ENCODE data around the gene MEMO1. TPM values are rescaled to one million over a fixed set of nuclear protein-coding genes. Genes with fewer than 3 reads are reported as not detected.
A peak's percentile ranks its signal among the peaks of the same experiment; 100 is the strongest.

MEMO1 gene
- total RNA-seq, 2 donors from 2014 or later = 40.2 to 52.0 TPM

DNA sequence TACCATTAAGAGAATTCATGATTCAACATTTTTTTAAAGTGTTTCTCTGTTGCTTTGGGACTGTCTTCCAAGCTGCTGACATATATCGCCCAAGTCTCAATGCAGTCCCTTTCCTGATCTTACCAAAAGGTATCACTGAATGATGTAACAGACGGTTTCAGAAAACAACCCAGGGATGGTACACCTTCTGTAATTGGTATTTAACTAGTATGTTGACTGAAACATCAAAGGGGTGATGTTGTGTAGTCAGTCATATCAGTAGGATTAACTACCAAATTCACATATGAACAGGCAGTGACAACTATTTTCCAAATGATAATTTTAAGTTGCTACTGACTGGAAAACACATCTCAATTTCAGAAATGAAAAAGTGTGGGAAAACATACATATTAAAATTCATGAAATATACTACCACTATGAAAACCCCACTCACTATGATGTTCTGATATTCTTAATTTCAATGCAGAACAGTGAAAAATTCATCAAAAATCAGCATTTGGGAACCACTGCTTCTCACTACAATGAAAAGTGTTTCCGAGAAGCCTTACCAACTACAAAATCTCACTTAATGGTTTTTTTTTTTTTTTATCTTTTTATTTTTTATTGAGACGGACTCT, 59.8 kb downstream of the MEMO1 start:
- no peak overlapping the region for H3K4me3 ChIP-seq (ENCODE audit: low read length)
- Mint-ChIP-seq H3K4me3 (no peak overlapping the region), H3K36me3 (ENCODE audit: low read depth) (peaks cover 3% of the 10 kb centered on the region), H3K9me3 (no peaks in the 10 kb centered on the region), H3K27ac (no peak overlapping the region), H3K4me1 (peaks cover 22% of the 10 kb centered on the region), H3K27me3 (ENCODE audit: insufficient read depth) (no peaks in the 10 kb centered on the region)
- no peaks in the 10 kb centered on the region for H3K27me3 ChIP-seq (ENCODE audit: control insufficient read depth, insufficient read depth, low read length, poor library complexity, severe bottlenecking)
- DNase-seq = no peak
- H3K36me3 ChIP-seq (ENCODE audit: control insufficient read depth, insufficient read depth, low read length) = no peaks in the 10 kb centered on the region
- H3K4me1 ChIP-seq (ENCODE audit: control insufficient read depth, insufficient read depth, low read length) = peaks cover 6% of the 10 kb centered on the region
- TF ChIP-seq, protein P1, sequence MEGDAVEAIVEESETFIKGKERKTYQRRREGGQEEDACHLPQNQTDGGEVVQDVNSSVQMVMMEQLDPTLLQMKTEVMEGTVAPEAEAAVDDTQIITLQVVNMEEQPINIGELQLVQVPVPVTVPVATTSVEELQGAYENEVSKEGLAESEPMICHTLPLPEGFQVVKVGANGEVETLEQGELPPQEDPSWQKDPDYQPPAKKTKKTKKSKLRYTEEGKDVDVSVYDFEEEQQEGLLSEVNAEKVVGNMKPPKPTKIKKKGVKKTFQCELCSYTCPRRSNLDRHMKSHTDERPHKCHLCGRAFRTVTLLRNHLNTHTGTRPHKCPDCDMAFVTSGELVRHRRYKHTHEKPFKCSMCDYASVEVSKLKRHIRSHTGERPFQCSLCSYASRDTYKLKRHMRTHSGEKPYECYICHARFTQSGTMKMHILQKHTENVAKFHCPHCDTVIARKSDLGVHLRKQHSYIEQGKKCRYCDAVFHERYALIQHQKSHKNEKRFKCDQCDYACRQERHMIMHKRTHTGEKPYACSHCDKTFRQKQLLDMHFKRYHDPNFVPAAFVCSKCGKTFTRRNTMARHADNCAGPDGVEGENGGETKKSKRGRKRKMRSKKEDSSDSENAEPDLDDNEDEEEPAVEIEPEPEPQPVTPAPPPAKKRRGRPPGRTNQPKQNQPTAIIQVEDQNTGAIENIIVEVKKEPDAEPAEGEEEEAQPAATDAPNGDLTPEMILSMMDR (conservative IDR thresholded peaks at IDR 0.05) = no peak
- no peak overlapping the region for H3K27ac ChIP-seq (ENCODE audit: low read depth, low read length)
- WGBS, 2 experiments (ENCODE audit: insufficient coverage in 1 of 2, insufficient read length in 1 of 2) = 94 to 97% methylated on average over 3 to 4 of the region's 4 CpGs
- no peak overlapping the region for H3K9ac ChIP-seq (ENCODE audit: extremely low read depth, low read length, poor library complexity, severe bottlenecking)
- no peaks in the 10 kb centered on the region for H3K9me3 ChIP-seq (ENCODE audit: control insufficient read depth, low read length)

DNA sequence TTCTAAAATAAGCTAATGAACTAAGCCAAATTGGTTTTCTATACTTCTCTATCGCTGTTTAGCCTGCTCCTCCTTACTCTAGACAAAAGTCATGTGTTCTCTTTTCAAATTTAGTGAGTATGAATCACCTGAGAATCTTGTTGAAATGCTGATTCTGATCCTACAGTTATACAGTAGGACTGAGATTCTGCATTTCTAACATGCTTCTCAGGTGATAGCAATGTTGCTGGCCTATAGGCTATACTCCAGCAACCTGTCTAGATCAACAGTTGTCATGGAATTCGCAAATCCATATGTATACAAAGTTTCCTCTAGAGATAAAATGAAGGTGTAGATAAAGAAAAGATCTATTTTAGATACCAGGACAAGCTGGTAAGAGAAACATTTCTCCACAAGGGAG, 62.9 kb downstream of the MEMO1 start:
- H3K27me3 Mint-ChIP-seq (ENCODE audit: insufficient read depth) = no peaks in the 10 kb centered on the region
- H3K36me3 Mint-ChIP-seq (ENCODE audit: low read depth) = peaks cover 9% of the 10 kb centered on the region
- H3K9ac ChIP-seq (ENCODE audit: extremely low read depth, low read length, poor library complexity, severe bottlenecking) = no peak overlapping the region
- peaks cover 41% of the 10 kb centered on the region for H3K4me1 Mint-ChIP-seq
- H3K4me1 ChIP-seq (ENCODE audit: control insufficient read depth, insufficient read depth, low read length) = peaks cover 6% of the 10 kb centered on the region
- no peaks in the 10 kb centered on the region for H3K9me3 ChIP-seq (ENCODE audit: control insufficient read depth, low read length)
- no peaks in the 10 kb centered on the region for H3K9me3 Mint-ChIP-seq
- TF ChIP-seq, protein P1 (conservative IDR thresholded peaks at IDR 0.05) = no peak
- peak overlapping the region; percentile 14 for H3K27ac Mint-ChIP-seq
- H3K4me3 Mint-ChIP-seq = no peak overlapping the region
- peaks cover 5% of the 10 kb centered on the region for H3K36me3 ChIP-seq (ENCODE audit: control insufficient read depth, insufficient read depth, low read length)
- WGBS, 2 experiments (ENCODE audit: insufficient coverage in 1 of 2, insufficient read length in 1 of 2) = 92% methylated on average over 2 of the region's 2 CpGs; no CpG with 5 or more reads in 1 of the 2 experiments
- H3K27me3 ChIP-seq (ENCODE audit: control insufficient read depth, insufficient read depth, low read length, poor library complexity, severe bottlenecking) = no peaks in the 10 kb centered on the region
- no peak overlapping the region for H3K27ac ChIP-seq (ENCODE audit: low read depth, low read length)
- peak overlapping the region; percentile 9 for H3K4me3 ChIP-seq (ENCODE audit: low read length)
- DNase-seq = no peak

DNA sequence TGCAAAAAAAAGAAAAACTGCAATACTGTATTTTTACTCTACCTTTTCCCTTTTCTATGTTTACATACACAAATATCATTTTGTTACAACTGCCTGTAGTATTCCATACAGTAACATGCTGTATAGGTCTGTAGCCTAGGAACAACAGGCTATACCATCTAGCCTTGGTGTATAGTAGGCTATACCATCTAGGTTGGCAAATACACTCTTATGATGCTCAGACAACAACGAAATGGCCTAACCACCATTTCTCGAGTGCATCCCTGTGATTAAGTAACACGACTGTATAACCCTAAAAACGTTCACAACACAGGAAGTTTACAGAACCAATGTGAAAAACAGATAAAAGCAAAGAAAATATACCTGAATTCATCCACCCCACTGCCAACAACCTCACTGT, 64.0 kb downstream of the MEMO1 start:
- H3K9ac ChIP-seq (ENCODE audit: extremely low read depth, low read length, poor library complexity, severe bottlenecking) = no peak overlapping the region
- WGBS, 2 experiments (ENCODE audit: insufficient coverage in 1 of 2, insufficient read length in 1 of 2) = 99 to 100% methylated on average over 2 to 4 of the region's 4 CpGs
- Mint-ChIP-seq H3K4me1 (peaks cover 41% of the 10 kb centered on the region), H3K4me3 (no peak overlapping the region), H3K27ac (peak overlapping the region; percentile 30), H3K36me3 (ENCODE audit: low read depth) (peaks cover 14% of the 10 kb centered on the region), H3K9me3 (no peaks in the 10 kb centered on the region), H3K27me3 (ENCODE audit: insufficient read depth) (no peaks in the 10 kb centered on the region)
- H3K9me3 ChIP-seq (ENCODE audit: control insufficient read depth, low read length) = no peaks in the 10 kb centered on the region
- DNase-seq = no peak
- H3K4me3 ChIP-seq (ENCODE audit: low read length) = no peak overlapping the region
- no peaks in the 10 kb centered on the region for H3K27me3 ChIP-seq (ENCODE audit: control insufficient read depth, insufficient read depth, low read length, poor library complexity, severe bottlenecking)
- H3K27ac ChIP-seq (ENCODE audit: low read depth, low read length) = no peak overlapping the region
- peaks cover 6% of the 10 kb centered on the region for H3K4me1 ChIP-seq (ENCODE audit: control insufficient read depth, insufficient read depth, low read length)
- TF ChIP-seq, protein P1 (conservative IDR thresholded peaks at IDR 0.05) = no peak
- peaks cover 12% of the 10 kb centered on the region for H3K36me3 ChIP-seq (ENCODE audit: control insufficient read depth, insufficient read depth, low read length)
